HCT116 (cell line): ENCODE measurements around the gene CCDC87.
"Not testable (repeated sequence)": the region's sequence is repeated elsewhere in the genome, so short reads cannot be mapped to it uniquely, and the experiment has no call there.

Source experiments
- CTCF ChIP-seq, 3 experiments: fragments of 200-600 bp in 1 of 3; sonication (generic) in 1 of 3; IDR thresholded peaks in 2 of 3; conservative IDR thresholded peaks in 1 of 3; 2 replicates each; pipeline ENCODE4 v1.5.1; 2012 to 2017; ENCODE audit warnings: low read depth in 2 of 3, low read length in 2 of 3, antibody characterized with exemption in 1 of 3, borderline replicate concordance in 1 of 3, control low read depth in 1 of 3, mild to moderate bottlenecking in 1 of 3, mixed read lengths in 1 of 3, mixed run types in 1 of 3, moderate library complexity in 1 of 3; ENCODE audit not compliant: insufficient read depth in 1 of 3
- EGR1 ChIP-seq: IDR thresholded peaks from 2 replicates; pipeline ENCODE4 v1.6.1; 2012; ENCODE audit warnings: low read depth
- EZH2 ChIP-seq: fragments of 200-600 bp; sonication (generic); IDR thresholded peaks from 2 replicates; pipeline ENCODE4 v1.6.1; 2017; ENCODE audit warnings: antibody characterized with exemption, mixed run types

DNA sequence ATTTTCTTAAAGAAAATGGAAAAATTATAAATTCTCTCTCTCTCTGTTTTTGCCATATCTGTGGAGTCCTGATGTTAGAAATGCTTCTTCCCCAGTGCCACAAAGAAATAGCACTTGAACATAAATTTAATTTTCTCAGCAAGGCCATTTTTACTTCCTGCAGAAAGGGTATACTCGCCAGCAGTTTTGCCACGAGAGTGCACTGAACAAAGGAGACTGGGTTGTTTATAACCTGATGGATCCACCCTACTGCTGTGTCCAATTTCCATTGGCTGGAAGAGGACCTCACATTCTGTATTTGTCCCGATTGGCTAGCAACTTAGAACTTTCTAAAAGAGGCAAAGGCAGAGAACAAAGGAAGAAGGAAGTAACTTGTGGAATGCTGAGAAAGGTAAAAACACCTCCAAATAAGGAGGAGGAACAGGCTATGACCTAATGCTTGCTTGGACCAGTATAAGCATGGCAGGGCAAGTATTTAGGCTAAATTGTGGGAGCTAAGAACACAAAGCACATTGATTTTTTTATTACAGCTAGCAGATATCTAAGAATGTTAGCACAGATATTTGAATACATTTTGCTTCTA lies 10.2 kb downstream of the CCDC87 start:
- not testable (repeated sequence) for TF ChIP-seq EGR1; CTCF (IDR thresholded peaks at IDR 0.05 in 2 of 3, conservative IDR thresholded peaks at IDR 0.05 in 1 of 3; ENCODE audit: borderline replicate concordance in 1 of 3, insufficient read depth in 1 of 3, low read depth in 2 of 3, low read length in 2 of 3); EZH2
